Glomerular visceral epithelial cell (primary cell): Measurements from ENCODE around the gene CASZ1.

ENCODE experiments used
- DNase-seq: peaks from one replicate; pipeline ENCODE4 v3.0.0-alpha.2; 2016; ENCODE audit errors: extremely low spot score

The CASZ1 gene

DNA sequence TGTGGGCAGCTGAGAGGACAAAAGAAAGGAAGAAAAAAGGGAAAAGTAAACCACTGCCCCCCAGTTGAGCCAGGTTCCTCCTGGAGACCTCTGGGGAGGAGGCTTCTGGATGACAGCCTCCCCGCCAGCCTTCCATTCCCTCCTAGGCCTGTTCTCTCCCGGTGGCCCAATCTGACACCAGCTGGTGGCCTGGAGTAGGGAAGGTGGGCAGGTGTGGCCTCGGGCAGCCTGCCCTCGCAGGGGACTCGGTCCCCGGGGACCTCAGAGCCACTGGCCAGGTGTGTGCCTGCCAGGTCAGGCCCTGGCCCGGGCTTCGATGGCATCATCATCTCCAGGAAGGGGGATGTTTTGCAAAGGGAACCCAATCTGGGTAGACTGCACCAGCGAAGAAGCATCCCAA lies 159.0 kb downstream of the CASZ1 start:
- no peak for DNase-seq

DNA sequence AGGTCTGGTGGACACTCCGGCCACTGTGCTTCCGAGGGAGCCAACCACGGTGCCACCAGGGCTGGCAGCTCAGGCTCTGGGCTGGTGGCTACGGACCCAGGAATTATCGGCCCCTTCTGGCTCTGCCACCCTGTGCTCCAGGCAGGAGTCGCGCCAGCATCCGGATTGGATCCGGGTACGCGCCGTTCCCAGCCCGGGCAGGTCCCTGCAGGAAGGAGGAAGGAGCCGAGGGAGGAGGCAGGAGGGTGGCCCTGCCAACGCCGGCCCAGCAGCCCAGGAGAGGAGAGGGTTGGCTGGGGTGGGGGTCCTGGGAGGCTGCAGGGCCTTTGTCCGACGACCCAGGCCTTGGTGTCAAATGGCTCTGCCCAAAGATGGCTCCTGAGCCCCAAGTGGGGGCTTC lies 160.5 kb downstream of the CASZ1 start:
- no peak for DNase-seq

DNA sequence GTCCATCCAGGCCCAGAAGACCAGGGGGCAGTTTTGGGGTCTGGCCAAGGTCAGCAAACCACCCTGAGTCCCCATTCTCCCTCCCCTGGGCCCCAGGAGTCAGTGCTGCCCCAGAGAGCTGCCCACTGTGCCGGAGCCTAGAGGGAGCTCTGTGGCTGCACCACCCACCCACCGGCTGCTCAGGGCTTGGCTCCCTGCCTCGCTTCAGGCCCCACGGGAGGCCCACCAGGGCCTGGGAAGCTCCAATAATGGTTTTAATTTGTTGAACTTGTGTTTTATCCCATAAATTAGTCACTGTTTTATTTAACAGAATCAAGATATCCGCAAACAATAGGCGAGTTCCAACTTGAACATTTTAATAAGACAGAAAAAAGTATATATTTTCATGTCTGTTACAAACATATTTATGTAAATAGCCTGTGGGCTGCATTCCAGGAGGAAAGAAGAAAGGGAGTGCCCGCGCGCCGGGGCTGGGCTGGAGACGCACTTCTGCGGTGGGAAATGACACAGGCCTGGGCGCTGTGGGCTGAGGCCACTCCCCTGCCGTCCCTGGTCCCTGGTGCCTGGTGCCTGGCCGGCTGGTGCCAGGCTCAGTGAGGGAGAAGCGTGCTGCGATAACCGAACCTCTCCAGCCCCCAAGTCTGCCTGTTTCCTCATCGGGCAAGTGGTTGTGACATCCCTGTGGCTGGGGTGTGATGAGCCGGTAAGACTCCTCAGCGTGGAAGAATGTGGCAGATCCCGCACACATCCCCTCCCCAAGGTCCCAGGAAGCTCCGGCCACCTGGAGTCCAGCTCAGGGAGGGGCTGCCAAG lies 161.2 kb downstream of the CASZ1 start:
- no peak for DNase-seq

DNA sequence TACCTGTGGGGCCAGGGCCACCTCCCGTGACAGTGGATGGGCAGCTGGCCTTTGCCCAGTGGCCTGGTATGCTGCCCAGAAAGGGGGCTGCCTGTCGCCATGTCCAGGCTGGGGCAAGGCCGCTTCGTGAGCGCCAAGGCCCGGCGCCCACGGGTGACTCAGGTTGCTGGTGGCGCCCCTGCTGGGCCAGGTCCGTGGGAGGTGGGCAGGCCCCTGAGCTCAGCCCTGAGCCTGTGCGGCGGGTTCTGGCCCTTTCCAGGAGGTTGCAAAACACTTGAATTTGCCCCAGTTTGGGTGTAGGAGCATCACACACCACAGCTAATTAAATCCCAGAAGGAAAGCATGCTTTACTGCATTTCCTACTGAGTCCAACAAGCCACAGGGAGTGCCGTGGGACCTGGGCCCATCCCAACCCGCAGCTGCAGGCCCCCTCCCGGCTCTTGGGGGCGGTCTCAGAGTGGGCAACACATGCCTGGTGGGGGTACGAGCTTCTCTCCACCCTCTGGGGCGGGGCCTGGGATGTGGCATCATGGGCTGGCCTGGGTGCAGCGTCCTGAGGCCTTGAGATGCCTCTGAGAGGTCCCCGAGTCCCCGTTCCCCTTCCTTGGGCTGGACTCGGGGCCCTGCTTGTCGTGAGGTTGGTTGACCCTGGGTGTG lies 161.9 kb downstream of the CASZ1 start:
- DNase-seq, result no peak

DNA sequence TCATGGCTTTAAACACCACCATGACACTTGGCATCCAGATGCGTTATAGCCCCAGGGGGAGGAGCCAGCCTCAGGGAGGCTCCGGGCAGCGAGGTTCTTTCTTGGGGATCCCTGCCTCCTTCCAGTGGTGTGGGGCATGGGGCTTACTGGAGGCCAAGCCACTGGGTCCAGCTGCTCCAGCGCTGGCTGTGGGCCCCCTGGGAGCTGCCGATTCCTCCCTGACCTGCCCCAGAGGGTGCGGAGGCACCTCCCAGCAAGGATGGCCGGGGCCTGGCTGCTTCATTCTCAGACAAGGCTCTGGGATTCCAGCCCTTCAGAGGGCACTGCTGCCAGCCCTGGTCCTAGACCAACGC lies 162.4 kb downstream of the CASZ1 start:
- no peak for DNase-seq

DNA sequence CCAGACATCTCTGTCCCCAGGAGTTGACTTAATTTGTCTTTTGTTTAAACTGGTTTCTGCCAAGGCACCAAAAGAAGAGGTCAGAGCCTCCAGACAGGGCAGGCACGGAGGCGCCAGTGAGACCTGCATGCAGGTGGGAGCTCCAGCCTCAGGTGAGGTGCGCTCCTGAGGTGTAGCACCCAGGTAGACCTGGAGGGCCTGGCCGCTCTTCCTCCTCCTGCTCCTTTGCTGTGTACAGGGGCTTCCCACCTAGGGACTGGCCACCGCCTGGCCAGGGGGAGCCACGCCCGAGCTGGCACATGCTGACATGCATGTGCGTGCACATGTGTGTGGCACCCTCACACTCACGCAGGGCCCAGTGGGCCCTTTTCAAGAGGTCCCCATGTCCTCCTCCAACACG lies 163.0 kb downstream of the CASZ1 start:
- DNase-seq, result no peak

DNA sequence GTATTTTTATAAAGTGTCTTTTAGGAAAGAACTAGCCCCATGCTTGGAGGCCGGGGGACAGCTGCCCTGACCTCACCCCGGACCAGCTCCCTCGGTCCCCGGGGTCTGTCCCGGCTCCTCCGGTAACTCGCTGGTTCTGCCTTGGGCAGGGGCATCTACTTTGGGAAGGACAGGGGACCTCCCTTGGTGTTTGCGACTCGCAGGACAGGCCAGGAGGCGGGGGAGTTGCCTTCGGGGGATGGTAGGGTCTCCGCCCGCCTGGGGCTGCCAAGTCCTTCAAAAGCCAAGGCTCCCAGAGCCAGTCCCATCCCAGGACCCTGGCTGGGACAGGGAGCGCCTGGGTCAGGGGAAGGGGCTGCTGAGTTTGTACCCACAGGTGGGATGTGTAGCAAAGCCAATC lies 163.8 kb downstream of the CASZ1 start:
- no peak for DNase-seq

DNA sequence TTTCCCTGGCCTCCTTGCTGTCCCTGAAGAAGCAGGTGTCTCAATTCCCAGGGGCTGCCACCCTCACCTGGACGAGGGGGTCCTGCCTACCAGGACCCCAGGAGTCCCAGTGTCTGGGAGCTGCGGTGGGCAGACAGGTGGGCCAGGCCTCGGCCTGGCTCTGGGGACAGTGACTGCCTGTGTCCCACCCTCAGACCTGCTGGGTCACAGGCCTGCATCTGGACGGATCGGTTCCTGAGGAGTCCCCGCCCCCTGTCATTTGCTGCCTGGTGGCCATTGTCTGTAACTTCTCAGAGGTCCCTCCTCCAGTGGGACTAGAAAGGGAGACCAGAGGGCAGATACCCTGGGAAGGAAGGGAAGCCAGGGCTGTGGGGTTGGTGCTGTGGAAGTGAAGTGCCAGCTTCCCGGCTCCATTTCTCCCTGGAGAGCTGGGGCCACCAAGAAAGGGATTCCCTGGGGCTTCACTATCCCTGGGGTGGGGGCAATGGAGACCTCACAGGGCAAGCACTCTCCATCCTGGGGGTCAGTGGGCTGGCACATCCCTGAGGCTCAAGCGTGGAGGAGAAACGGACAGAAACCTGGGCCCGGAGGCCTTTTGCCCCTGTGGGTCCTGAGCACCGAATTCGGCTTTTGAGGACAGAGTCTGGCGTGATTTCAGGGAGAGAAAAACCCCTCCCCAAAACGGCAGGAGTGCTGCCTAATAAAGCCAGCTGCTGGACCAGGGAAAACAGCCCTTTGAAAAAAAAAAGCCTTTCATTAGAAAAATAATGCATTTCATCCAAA lies 164.4 kb downstream of the CASZ1 start:
- no peak for DNase-seq

DNA sequence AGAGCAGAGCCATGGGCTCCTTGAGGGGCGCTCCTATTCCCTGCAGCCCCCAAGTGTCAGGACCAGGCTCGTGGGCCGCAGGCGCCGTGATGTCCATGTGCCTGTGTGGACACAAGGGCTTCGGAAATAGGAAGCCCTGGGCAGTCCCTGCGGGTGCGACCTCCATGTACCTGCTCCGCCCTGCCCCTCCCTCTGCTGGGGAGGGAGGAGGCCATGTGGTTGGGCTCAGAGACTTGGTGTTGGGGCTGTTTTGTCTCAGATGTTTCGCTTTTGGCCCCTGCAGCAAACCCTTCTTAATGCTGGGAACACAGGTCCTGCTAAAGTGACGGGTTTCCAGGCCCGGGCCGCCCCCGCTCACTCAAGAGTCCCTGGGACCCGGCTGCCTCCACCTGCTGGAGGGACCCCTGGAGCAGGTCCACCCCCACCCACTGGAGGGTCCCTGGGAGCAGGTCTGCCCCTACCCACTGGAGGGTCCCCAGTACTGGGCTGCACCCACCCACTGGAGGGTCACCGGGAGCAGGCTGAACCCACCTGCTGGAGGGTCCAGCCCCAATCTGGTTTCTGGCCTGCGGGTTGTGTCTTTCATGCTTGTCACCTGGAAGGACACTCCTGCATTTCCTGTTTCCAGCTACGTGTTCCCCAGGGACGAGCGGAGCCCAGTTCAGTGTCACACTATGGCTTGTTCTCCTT lies 165.2 kb downstream of the CASZ1 start:
- no peak for DNase-seq

DNA sequence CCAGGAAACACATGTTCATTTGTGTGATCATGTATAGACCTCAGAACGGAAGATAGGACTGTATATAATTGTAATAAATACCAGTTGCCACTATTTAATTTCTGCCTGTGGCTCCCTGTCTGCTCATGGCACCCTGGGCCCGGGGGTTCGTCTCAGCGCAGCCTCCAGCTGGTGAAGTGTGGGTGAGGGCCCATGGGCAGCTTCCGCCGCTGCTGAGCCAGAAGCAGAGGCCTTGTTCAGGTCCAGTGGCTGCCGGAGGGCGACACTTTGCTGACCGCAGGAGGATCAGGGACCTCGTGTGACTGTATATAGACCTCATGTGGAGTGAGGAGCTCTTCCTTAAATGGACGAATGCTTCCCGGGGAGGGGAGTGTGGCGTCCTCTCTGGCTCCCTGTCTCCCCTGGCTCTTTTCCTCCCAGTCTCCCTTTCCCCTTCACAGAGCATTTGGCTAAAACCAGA lies 165.8 kb downstream of the CASZ1 start:
- DNase-seq, result no peak

DNA sequence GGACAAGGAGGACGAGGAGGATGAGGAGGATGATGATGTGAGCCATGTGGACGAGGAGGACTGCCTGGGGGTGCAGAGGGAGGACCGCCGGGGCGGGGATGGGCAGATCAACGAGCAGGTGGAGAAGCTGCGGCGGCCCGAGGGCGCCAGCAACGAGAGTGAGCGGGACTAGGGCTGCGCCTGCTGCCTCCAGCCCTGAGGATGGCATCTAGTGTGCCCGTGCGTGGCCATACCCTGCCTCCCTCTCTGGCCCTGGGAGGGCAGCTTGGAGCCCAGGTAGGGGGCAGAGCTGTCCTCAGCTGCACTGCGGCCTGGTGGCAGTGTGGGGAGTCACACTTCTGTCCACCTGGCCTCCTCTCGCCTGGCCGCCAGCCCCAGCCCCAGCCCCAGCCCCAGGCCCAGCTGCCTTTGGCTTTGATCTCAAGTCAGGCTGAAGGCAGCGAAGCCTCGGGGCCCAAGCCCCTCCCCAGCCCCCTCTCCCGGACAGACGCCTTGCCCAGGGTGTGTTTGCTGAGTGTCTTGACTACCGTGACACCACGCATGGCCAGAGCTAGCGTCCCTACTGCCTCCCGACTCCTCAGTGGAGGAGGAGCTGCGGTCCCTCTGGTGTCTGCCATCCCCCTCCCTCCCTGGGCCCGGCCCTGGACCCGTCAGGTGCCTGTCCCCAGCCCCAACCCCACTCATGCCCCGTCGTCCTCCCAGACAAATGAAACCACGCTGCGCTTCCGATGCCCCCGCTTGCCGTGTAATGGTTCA lies 166.5 kb downstream of the CASZ1 start:
- no peak for DNase-seq

DNA sequence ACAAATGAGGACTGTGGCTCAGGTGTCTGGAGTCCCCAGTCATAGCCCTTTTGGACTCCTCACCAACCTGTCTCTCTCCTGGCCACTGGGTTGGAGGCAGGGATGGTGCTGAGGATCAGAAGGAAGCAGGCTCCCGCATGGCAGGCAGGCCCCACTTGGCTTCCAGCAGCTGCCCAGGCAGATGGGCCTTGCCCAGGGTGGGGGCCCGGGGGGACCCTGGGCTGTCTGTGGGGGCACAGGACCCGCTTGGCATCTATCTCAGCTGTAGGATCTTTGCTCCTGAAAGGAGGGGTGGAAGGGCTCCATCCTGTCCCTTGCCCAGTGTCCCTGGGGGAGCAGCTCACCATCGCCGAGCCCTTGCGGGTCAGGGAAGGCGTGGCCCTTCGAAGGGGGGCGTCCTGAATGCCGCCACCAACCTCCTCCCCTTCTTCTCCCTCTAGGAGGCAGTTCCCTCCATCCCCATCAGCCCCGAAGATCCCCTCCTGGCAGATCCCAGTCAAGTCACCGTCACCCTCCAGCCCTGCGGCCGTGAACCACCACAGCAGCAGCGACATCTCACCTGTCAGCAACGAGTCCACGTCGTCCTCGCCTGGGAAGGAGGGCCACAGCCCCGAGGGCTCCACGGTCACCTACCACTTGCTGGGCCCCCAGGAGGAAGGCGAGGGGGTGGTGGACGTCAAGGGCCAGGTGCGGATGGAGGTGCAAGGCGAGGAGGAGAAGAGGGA lies 167.2 kb downstream of the CASZ1 start:
- DNase-seq, result no peak

DNA sequence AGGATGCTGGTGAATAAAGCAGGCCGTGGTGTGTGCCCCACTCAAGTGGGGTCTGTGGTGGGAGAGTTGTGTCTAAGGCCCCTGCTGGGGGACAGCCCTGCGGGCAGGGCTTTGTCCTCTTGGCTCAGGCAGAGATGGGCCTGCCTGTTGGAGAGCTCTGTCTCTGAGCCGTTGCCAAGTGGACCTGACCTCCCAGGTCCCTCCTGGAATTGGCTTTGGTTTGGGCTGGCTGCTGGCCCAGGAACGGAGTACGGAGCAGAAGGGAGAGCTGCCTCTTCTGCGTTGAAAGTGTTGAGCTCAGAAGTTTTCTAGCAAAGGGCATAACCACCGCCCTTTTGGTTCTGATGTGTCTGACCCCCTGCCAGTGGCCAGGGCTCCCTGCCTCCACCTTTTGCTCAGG lies 167.8 kb downstream of the CASZ1 start:
- no peak for DNase-seq

DNA sequence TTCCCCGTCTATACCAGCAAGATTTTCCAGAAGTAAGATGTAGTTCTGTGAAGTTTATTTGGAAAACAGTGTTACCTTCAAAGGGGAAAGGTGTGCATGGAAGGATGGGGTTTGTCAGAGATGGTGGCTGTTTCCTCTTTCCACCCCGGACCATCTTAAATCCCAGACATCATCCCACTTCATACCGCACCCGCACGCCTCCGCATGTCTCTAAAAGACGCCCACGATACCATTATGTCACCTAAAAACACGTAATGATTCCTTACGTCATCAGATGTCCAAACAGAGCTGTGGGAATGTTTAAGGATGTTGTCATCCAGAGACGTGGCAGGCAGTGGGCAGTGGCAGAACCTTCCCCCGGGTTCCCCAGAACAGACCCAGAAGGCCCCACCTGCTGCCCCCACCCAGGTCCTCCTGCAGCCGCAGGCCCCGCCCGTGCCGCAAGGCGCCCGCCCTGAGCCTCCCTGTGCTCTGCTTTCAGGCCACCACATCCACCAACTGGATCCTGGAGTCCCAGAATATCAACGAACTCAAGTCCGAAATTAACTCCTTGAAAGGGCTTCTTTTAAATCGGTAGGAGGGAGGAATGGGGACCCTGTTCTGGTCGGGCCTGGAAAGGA lies 169.5 kb downstream of the CASZ1 start:
- DNase-seq, result no peak

DNA sequence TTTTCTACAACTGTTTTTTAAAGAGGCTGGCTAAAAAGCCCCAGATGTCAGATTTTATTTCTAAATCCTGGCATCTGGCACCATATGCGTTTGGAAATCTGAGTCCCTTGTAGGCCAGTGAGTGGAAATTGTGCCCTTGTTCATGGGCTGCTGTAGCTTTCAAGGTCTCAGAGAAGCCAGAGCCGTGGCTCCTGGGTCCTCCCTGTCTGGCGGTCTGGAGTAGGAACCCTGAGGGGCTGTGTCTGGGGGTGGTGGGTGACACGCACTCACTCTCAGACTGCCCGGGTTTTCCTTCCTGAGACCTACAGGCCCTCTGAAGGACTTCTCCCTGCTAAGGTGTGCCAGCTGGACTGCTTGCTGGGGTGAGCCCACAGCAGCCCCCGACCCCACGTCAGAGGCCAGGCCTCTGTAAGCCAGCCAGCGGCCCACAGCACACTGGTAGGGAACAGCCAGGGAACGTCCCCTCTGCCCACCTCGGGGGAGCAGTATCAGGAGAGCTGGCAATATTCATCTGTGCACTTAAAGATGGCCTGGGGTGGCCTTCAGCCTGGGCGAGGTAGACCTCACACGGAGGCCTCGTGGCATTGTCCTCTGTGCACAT lies 170.2 kb downstream of the CASZ1 start:
- DNase-seq, result no peak

DNA sequence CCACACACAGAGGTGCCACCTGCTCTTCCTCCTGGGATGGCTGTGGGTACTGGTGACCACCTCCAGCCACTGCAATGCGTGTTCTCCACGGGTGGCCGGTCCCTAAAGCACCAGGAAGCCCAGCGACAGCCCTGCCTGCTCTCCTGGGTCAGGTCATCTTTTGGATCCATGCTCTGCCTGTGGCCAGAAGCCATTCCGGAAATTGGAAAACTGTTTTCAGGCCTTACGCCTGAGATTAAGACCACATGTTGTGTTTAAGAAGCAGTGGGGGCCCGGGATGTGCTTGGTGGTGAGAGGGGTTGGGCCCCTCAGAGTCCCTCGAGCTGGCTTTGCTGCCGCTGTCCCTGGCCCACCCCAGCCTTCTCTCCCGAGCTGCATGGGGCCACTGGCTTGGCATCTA lies 170.9 kb downstream of the CASZ1 start:
- DNase-seq, result no peak

DNA sequence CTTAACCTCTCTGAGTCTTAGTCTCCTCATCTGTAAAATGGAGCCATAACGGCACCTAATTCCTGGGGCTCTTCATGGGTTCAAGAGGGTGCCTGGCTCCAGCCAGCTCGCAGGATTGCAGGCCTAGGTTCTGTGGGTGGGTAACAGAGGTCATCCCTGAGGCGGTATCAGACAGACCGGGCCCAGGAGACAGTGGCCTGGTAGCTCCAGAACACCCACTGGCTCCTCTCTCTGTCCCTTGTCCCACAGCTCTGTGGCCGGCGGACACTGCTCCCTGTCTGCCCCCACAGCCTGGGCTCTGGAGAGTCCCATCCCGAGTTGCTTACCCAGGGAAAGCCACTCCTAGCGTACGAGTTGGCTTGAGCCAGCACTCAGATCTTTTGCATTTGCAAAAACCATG lies 171.4 kb downstream of the CASZ1 start:
- DNase-seq, result no peak

DNA sequence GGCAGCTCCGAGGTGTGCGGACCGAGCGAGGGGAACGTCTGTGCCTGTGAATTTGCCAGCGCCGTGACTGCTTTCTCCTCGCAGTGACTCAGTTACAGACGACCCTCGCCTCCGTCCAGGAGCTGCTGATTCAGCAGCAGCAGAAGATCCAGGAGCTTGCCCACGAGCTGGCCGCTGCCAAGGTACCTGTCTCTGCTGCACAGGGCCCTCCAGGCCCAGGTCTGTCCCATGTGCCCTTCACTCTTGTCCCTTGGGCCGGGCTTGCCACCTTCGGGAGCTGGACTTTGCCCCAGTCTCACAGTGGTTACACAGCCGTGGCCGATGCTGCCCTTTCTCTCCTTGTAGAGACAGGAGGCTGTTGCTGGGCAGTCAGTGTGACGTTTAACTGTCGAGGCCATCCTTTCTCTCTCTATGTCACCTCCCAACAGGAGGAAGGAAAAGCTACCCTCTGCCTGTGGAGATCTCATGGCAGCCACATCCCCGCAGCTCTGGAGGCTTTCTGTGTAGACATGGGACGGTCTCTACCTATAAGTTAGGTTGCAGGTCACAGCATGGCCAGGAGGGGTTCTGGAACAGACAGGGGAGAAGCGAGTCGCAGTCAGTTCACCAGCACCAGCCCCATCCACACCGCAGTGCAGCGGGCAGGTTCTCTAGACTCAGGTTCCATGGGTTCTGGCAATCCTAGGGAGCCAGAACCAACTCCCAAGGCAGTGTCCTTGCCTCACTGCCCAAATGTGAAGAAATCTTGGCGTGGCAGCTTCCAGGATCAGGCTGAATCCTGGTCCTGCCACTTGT lies 172.0 kb downstream of the CASZ1 start:
- no peak for DNase-seq

DNA sequence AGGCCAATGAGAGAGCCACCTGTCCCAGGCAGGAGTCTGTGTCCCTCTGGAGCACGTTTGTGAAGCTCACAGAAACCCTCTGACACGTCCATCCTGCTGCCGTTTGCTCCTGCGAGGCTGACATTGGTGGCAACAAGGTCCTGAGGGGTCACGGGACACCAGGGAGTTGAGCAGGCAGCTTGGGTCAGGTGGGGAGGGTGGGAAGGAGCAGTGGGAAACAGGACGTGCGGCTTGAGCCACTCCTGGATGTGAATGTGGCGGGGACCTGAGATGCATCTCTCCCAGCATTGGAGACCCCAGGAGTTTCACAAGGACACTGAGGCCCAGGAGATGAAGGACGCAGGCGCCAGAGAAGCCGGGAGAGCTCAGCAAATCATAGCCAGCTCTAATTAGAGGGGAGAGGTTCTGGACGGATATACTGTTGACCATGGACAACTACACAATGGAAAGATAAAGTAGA lies 172.7 kb downstream of the CASZ1 start:
- no peak for DNase-seq
